DOHH2 (cell line): ENCODE results near the gene ZRANB1.

Experiments used
- H3F3A ChIP-seq: fragments of 200-600 bp; sonication (generic), shearing (Covaris generic); 2 replicates; pipeline ENCODE4 v1.6.0; 2016; ENCODE audit warnings: antibody characterized with exemption, mild to moderate bottlenecking; ENCODE audit not compliant: control insufficient read depth, insufficient read depth
- H3K27ac ChIP-seq: fragments of 200-600 bp; sonication (generic); 2 replicates; pipeline ENCODE4 v1.5.1; 2014; ENCODE audit warnings: low read depth, mild to moderate bottlenecking, low read length, moderate library complexity
- H3K27me3 ChIP-seq: fragments of 200-600 bp; sonication (generic); 2 replicates; pipeline ENCODE4 v1.6.1; 2014; ENCODE audit warnings: mild to moderate bottlenecking, low read length, mixed read lengths; ENCODE audit not compliant: control insufficient read depth
- H3K36me3 ChIP-seq: fragments of 200-600 bp; sonication (generic); 2 replicates; pipeline ENCODE4 v1.6.1; 2014; ENCODE audit warnings: mild to moderate bottlenecking, low read length, moderate library complexity, mixed read lengths; ENCODE audit not compliant: control insufficient read depth
- H3K4me1 ChIP-seq: fragments of 200-600 bp; sonication (generic); 2 replicates; pipeline ENCODE4 v1.6.1; 2014; ENCODE audit warnings: mild to moderate bottlenecking, low read length, mixed read lengths; ENCODE audit not compliant: control insufficient read depth
- H3K4me2 ChIP-seq: fragments of 200-600 bp; sonication (generic); 2 replicates; pipeline ENCODE4 v1.6.0; 2014; ENCODE audit warnings: mild to moderate bottlenecking, low read length, moderate library complexity
- H3K4me3 ChIP-seq: fragments of 200-600 bp; sonication (generic); 2 replicates; pipeline ENCODE4 v1.5.1; 2014; ENCODE audit warnings: mild to moderate bottlenecking, low read length, mixed read lengths
- H3K79me2 ChIP-seq: fragments of 200-600 bp; sonication (generic); 2 replicates; pipeline ENCODE4 v1.6.1; 2014; ENCODE audit warnings: mild to moderate bottlenecking, low read length, mixed read lengths; ENCODE audit not compliant: control insufficient read depth
- H3K9me2 ChIP-seq: fragments of 200-600 bp; sonication (generic); replicated peaks from 2 replicates; pipeline ENCODE4 v1.6.1; 2014; ENCODE audit warnings: mild to moderate bottlenecking, low read length, mixed read lengths; ENCODE audit not compliant: control insufficient read depth
- H3K9me3 ChIP-seq: fragments of 200-600 bp; sonication (generic); 2 replicates; pipeline ENCODE4 v1.6.1; 2014; ENCODE audit warnings: antibody characterized with exemption, low read length, mixed read lengths; ENCODE audit not compliant: control insufficient read depth, insufficient read depth
- H4K20me1 ChIP-seq: fragments of 200-600 bp; sonication (generic); 2 replicates; pipeline ENCODE4 v1.6.0; 2014; ENCODE audit warnings: low read depth, mild to moderate bottlenecking, antibody characterized with exemption, low read length, moderate library complexity; ENCODE audit not compliant: control insufficient read depth, insufficient read depth
- EZH2phosphoT487 ChIP-seq: fragments of 200-600 bp; sonication (generic); IDR thresholded peaks from 2 replicates; pipeline ENCODE4 v1.6.1; 2017; ENCODE audit warnings: borderline replicate concordance, mild to moderate bottlenecking, antibody characterized with exemption, low read length, moderate library complexity, mixed read lengths
- TF ChIP-seq, protein P1 (sequence below): fragments of 200-600 bp; sonication (generic); IDR thresholded peaks from one replicate; pipeline ENCODE4 v1.5.1; 2014; ENCODE audit warnings: antibody characterized with exemption, mild to moderate bottlenecking, low read depth, low read length; ENCODE audit not compliant: poor library complexity, severe bottlenecking

ZRANB1 gene

GRCh38 chr10:124991835-124992234 lies 49.9 kb downstream of the ZRANB1 start:
- no peaks in the 10 kb centered on the region for H3K9me3 ChIP-seq
- TF ChIP-seq EZH2phosphoT487, result no peak
- TF ChIP-seq, protein P1, sequence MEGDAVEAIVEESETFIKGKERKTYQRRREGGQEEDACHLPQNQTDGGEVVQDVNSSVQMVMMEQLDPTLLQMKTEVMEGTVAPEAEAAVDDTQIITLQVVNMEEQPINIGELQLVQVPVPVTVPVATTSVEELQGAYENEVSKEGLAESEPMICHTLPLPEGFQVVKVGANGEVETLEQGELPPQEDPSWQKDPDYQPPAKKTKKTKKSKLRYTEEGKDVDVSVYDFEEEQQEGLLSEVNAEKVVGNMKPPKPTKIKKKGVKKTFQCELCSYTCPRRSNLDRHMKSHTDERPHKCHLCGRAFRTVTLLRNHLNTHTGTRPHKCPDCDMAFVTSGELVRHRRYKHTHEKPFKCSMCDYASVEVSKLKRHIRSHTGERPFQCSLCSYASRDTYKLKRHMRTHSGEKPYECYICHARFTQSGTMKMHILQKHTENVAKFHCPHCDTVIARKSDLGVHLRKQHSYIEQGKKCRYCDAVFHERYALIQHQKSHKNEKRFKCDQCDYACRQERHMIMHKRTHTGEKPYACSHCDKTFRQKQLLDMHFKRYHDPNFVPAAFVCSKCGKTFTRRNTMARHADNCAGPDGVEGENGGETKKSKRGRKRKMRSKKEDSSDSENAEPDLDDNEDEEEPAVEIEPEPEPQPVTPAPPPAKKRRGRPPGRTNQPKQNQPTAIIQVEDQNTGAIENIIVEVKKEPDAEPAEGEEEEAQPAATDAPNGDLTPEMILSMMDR, result no peak
- no peak overlapping the region for H3K4me3 ChIP-seq
- H3K4me2 ChIP-seq, result no peak overlapping the region
- H3K4me1 ChIP-seq, result no peaks in the 10 kb centered on the region
- no peaks in the 10 kb centered on the region for H4K20me1 ChIP-seq
- H3F3A ChIP-seq, result no peaks in the 10 kb centered on the region
- no peak overlapping the region for H3K27ac ChIP-seq
- peaks cover 19% of the 10 kb centered on the region for H3K36me3 ChIP-seq
- H3K9me2 ChIP-seq, result no peaks in the 10 kb centered on the region
- H3K27me3 ChIP-seq, result no peaks in the 10 kb centered on the region
- no peaks in the 10 kb centered on the region for H3K79me2 ChIP-seq

DNA sequence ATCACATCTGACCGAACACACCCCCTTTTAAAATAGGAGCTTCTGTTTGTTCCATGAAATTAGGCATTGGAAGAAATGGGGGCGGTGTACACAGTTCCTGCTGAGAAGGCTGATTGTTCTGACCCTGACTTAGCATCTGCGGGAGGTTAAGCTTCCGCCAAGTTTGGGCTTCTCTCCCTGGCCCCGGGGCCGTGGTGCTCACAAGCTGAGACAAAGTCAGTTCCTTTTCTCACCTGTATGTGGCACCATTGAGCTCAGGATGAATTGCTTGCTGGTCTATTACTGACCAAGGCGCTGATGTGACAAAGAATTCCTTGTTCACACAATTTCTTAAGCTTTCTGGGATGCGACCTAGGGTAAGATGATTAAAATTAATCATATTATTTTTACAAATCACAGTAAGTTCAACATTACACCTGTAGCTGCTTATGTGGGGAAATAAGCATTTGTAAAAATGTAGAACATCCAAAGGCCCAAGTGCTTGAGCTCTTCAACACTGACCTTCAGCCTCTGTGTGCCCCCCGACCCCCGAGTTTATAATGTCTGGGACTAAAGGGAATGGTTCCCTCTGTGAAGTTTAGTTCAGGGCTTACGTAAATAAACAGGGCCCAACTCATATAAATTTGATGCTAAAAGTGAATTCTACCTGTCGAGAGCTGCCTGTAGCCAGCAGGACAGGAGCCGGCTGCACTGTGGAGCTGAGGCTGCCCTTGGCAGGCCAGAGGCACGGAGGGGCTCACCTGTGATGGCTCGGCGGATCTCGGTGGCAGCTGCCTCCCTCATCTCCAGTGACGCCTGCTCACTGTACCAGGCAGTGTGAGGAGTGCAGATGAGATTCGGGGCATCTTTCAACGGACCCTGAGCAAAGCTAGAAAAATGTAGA lies 50.8 kb downstream of the ZRANB1 start:
- Histone ChIP-seq H3K27ac (no peak overlapping the region), H3K4me1 (no peaks in the 10 kb centered on the region), H3K4me2 (no peak overlapping the region), H3K4me3 (no peak overlapping the region), H3F3A (no peaks in the 10 kb centered on the region), H3K79me2 (no peaks in the 10 kb centered on the region), H3K9me3 (no peaks in the 10 kb centered on the region), H3K9me2 (no peaks in the 10 kb centered on the region), H4K20me1 (no peaks in the 10 kb centered on the region), H3K36me3 (peaks cover 15% of the 10 kb centered on the region), H3K27me3 (no peaks in the 10 kb centered on the region)
- TF ChIP-seq EZH2phosphoT487, result no peak
- TF ChIP-seq, protein P1, result peak; percentile 69

GRCh38 chr10:124993345-124993708 lies 51.4 kb downstream of the ZRANB1 start:
- Histone ChIP-seq H3F3A (no peaks in the 10 kb centered on the region), H3K9me3 (no peaks in the 10 kb centered on the region), H3K9me2 (no peaks in the 10 kb centered on the region), H3K79me2 (no peaks in the 10 kb centered on the region), H3K4me3 (no peak overlapping the region), H3K27me3 (no peaks in the 10 kb centered on the region), H4K20me1 (no peaks in the 10 kb centered on the region), H3K36me3 (peaks cover 15% of the 10 kb centered on the region), H3K4me1 (no peaks in the 10 kb centered on the region), H3K27ac (no peak overlapping the region), H3K4me2 (no peak overlapping the region)
- TF ChIP-seq, protein P1, result no peak
- TF ChIP-seq EZH2phosphoT487, result no peak
